C4-2B (cell line): Measurements from ENCODE around the gene PPM1E.
A peak's percentile ranks its signal among the peaks of the same experiment; 100 is the strongest.
"Not testable (repeated sequence)": the region's sequence is repeated elsewhere in the genome, so short reads cannot be mapped to it uniquely, and the experiment has no call there.

Experiments
- H3K27ac ChIP-seq: fragments of 450-650 bp; 2 replicates; pipeline ENCODE4 v1.5.1; 2017
- CTCF ChIP-seq: fragments of 450-650 bp; conservative IDR thresholded peaks from 2 replicates; pipeline ENCODE4 v1.5.1; 2017; ENCODE audit warnings: mild to moderate bottlenecking
- ZFX ChIP-seq: fragments of 450-650 bp; IDR thresholded peaks from 2 replicates; pipeline ENCODE4 v1.6.1; 2017

Gene PPM1E

GRCh38 chr17:58956997-58957724, 201.5 kb downstream of the PPM1E start:
- H3K27ac ChIP-seq: no peak overlapping the region
- TF ChIP-seq ZFX: no peak
- TF ChIP-seq CTCF: no peak

- H3K27ac ChIP-seq: not testable (repeated sequence)
These were observed 202.0 kb downstream of the PPM1E start for GRCh38 chr17:58957725-58958073.

GRCh38 chr17:58960068-58960467, 204.4 kb downstream of the PPM1E start:
- TF ChIP-seq CTCF (peak; percentile 53), ZFX (no peak)
- H3K27ac ChIP-seq: peak overlapping the region; percentile 63

- TF ChIP-seq ZFX (no peak), CTCF (no peak)
These were observed 209.6 kb downstream of the PPM1E start for GRCh38 chr17:58965221-58965620.

GRCh38 chr17:58966208-58966607, 210.6 kb downstream of the PPM1E start:
- H3K27ac ChIP-seq: no peak overlapping the region
- TF ChIP-seq ZFX (no peak), CTCF (no peak)

More at GRCh38 chr17:58965221-58965620, 209.6 kb downstream of the PPM1E start:
- no peak overlapping the region for H3K27ac ChIP-seq

GRCh38 chr17:58968426-58969061, 212.9 kb downstream of the PPM1E start:
- TF ChIP-seq ZFX (no peak), CTCF (no peak)
- no peak overlapping the region for H3K27ac ChIP-seq

- TF ChIP-seq CTCF: no peak
- TF ChIP-seq ZFX: no peak
- no peak overlapping the region for H3K27ac ChIP-seq
These were observed 213.5 kb downstream of the PPM1E start for GRCh38 chr17:58969156-58969555.

- H3K27ac ChIP-seq: no peak overlapping the region
- TF ChIP-seq CTCF (no peak), ZFX (no peak)
These were observed 214.0 kb downstream of the PPM1E start for GRCh38 chr17:58969612-58970011.
